Measurements from ENCODE around the gene PLAC9. TPM values are rescaled to one million over a fixed set of nuclear protein-coding genes. Genes with fewer than 3 reads are reported as not detected.

PLAC9 gene
- total RNA-seq, 4 donors from 2014 or later, result 1.7 to 6.6 (median 5.7) TPM; not detected in 1

DNA sequence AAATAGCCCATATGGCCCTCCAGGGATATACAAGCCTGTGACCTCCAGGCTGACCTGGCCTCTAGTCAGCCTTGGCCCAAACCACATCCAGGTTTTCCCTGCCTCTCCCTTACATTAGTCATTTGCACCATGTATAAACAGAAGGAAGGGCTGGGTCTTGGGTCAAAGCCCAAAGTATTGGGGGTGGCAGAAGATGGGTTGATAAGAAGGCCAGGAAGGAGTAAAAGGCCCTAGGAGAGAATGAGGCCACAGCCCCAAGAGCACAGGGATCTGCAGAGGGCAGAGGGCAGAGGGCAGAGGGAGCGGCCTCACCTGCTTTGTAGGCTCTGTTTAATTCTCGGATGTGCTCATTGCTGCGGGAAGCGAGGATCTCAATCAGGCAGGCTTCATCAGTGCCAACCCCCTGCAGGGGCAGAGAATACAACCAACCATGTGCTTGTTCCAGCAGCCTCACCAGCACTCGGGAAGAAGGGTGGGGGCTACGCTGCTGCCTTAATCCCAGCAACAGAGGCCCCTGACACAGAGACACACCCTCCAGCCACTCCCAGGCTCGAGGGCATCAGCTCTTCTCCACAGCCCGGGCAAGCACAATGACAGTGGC, 31.3 kb downstream of the PLAC9 start:
- in situ Hi-C loops (cut with MboI; ENCODE audit: low pct_ligation_motif_present in 1 of 4, low pct_unique_long_range_greater_than_20kb in 1 of 4, low sequenced_read_pairs in 3 of 4), result no loop called here
- DNase-seq, result peak; percentile 76
- peaks cover 0 to 28% (median 13%) of the 10 kb centered on the region in 4 donors for H3K36me3 ChIP-seq
- intact Hi-C loops (cut with DNase I; ENCODE audit: low total_unique reads), result no loop called here
- no peak overlapping the region for H3K4me3 ChIP-seq
- H3K27me3 ChIP-seq, result no peaks in the 10 kb centered on the region
- H3K27ac ChIP-seq, result peak overlapping the region; percentile 66 to 75 (median 68)
- TF ChIP-seq POLR2A (IDR thresholded peaks at IDR 0.05) (no peak), EP300 (IDR thresholded peaks at IDR 0.05; ENCODE audit: low read depth) (no peak), POLR2AphosphoS5 (IDR thresholded peaks at IDR 0.05) (peak in 1 of 3 donors; percentile 35)
- TF ChIP-seq, protein P1, sequence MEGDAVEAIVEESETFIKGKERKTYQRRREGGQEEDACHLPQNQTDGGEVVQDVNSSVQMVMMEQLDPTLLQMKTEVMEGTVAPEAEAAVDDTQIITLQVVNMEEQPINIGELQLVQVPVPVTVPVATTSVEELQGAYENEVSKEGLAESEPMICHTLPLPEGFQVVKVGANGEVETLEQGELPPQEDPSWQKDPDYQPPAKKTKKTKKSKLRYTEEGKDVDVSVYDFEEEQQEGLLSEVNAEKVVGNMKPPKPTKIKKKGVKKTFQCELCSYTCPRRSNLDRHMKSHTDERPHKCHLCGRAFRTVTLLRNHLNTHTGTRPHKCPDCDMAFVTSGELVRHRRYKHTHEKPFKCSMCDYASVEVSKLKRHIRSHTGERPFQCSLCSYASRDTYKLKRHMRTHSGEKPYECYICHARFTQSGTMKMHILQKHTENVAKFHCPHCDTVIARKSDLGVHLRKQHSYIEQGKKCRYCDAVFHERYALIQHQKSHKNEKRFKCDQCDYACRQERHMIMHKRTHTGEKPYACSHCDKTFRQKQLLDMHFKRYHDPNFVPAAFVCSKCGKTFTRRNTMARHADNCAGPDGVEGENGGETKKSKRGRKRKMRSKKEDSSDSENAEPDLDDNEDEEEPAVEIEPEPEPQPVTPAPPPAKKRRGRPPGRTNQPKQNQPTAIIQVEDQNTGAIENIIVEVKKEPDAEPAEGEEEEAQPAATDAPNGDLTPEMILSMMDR (IDR thresholded peaks at IDR 0.05), result no peak
- peaks cover 17 to 56% (median 20%) of the 10 kb centered on the region in 4 donors for H3K4me1 ChIP-seq
- 47% methylated on average over 7 of the region's 8 CpGs; no CpG with 5 or more reads in 1 of the 2 donors for WGBS, 2 donors (ENCODE audit: low coverage in 1 of 2)
- H3K9me3 ChIP-seq, result no peaks in the 10 kb centered on the region

DNA sequence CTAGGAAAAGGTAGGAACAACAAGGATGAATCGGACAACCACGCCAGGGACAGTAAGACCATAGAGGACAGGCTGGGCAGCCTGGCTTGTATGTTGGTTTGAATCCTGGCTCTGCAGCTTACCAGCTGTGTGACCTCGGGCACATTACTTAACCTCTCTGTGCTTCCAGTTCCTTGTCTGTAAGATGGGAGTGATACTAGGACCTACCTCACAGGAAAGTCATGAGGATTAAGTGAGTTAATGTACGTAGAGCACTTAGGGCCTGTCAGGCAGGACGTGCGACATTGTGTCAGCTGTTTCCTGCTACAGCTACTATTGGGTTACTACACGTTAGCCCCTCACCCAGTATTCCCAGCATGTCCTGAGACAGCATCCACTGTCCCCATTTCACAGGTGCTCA, 32.1 kb downstream of the PLAC9 start:
- in situ Hi-C loops (cut with MboI; ENCODE audit: low pct_ligation_motif_present in 1 of 4, low pct_unique_long_range_greater_than_20kb in 1 of 4, low sequenced_read_pairs in 3 of 4), result no loop called here
- DNase-seq, result no peak
- H3K9me3 ChIP-seq, result no peaks in the 10 kb centered on the region
- peaks cover 0 to 28% (median 13%) of the 10 kb centered on the region in 4 donors for H3K36me3 ChIP-seq
- H3K4me3 ChIP-seq, result no peak overlapping the region
- TF ChIP-seq POLR2AphosphoS5 (IDR thresholded peaks at IDR 0.05), result no peak
- TF ChIP-seq, protein P1 (IDR thresholded peaks at IDR 0.05), result no peak
- no peak for TF ChIP-seq POLR2A (IDR thresholded peaks at IDR 0.05)
- no peak for TF ChIP-seq EP300 (IDR thresholded peaks at IDR 0.05; ENCODE audit: low read depth)
- H3K4me1 ChIP-seq, result peaks cover 18 to 56% (median 23%) of the 10 kb centered on the region in 4 donors
- intact Hi-C loops (cut with DNase I; ENCODE audit: low total_unique reads), result no loop called here
- WGBS, 2 donors (ENCODE audit: low coverage in 1 of 2), result 95 to 96% methylated on average over 3 to 7 of the region's 7 CpGs
- H3K27me3 ChIP-seq, result no peaks in the 10 kb centered on the region
- H3K27ac ChIP-seq, result peak overlapping the region; percentile 66 to 75 (median 68)

DNA sequence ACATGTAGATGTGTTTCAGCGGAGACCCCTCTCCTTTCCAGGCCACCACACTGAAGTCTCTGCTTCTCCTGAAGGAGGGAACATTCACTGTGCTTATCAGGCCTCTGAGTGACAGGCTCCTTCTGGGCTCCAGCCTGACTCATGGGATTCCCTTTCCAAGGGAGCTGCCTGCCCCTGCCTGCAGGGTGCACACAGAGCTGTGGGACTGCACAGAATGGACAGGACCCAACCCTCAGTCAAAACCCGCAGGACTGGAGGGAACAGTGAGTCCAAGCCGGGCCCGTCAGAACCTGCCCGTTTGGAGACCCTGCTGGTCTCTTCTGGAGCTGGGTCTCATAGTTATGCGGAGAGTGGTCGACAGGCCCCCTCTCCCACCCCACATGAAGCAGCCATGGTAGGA, 32.6 kb downstream of the PLAC9 start:
- intact Hi-C loops (cut with DNase I; ENCODE audit: low total_unique reads) (no loop called here), in situ Hi-C loops (cut with MboI; ENCODE audit: low pct_ligation_motif_present in 1 of 4, low pct_unique_long_range_greater_than_20kb in 1 of 4, low sequenced_read_pairs in 3 of 4) (no loop called here)
- 95% methylated on average over 7 of the region's 7 CpGs; no CpG with 5 or more reads in 1 of the 2 donors for WGBS, 2 donors (ENCODE audit: low coverage in 1 of 2)
- DNase-seq, result no peak
- H3K4me3 ChIP-seq, result no peak overlapping the region
- H3K27me3 ChIP-seq, result no peaks in the 10 kb centered on the region
- no peak for TF ChIP-seq EP300 (IDR thresholded peaks at IDR 0.05; ENCODE audit: low read depth)
- no peak for TF ChIP-seq POLR2AphosphoS5 (IDR thresholded peaks at IDR 0.05)
- no peak for TF ChIP-seq POLR2A (IDR thresholded peaks at IDR 0.05)
- TF ChIP-seq, protein P1 (IDR thresholded peaks at IDR 0.05), result no peak
- peaks cover 0 to 28% (median 13%) of the 10 kb centered on the region in 4 donors for H3K36me3 ChIP-seq
- no peaks in the 10 kb centered on the region for H3K9me3 ChIP-seq
- peaks cover 23 to 60% (median 27%) of the 10 kb centered on the region in 4 donors for H3K4me1 ChIP-seq
- peak overlapping the region; percentile 66 to 75 (median 68) for H3K27ac ChIP-seq

DNA sequence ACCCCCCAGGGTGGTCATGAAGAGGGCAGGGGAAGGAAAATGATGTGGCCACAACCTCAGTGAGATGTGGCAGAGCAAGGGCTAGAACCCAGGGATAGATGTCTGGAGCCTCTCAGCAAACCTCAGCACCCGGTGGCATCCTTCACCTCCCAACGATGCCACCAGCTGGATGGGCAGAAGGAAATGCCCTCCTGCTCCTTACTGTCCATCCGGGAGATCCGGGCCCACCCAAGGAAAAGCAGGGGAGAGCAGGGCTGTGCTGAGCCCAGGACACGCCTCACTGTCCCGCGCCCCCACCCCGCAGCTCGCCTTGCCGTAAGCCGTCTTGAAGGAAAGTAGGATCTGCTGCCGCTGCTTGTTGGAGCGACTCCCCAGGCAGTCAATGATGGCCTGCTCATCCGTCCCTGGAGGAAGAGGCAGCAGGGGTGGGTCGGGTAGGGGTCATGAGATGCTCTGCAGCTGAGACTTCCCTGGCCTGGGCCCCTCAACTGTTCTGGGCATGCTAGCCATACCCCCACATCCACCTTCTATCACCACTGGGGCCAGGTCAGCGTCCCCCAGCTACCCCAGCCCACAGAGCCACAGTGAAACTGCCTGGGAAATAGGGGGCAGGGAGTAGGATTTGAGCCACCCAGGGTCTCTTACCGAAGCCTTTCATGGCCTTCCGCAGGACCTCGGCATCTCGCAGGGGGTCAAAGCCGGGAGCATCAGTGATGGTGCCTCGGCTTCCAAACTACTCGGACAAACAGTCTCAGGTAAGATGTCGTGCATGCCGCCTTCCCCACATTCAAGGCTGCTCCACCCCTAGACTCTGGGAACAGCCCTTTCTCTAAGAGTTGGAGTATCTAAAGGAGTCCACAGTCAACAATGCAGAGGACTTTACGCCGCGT, 34.3 kb downstream of the PLAC9 start:
- H3K27ac ChIP-seq, result peak overlapping the region; percentile 18 to 75 (median 66)
- no peak overlapping the region for H3K4me3 ChIP-seq
- TF ChIP-seq, protein P1 (IDR thresholded peaks at IDR 0.05), result no peak
- TF ChIP-seq POLR2AphosphoS5 (IDR thresholded peaks at IDR 0.05), result no peak
- no peak for TF ChIP-seq EP300 (IDR thresholded peaks at IDR 0.05; ENCODE audit: low read depth)
- no peak for TF ChIP-seq POLR2A (IDR thresholded peaks at IDR 0.05)
- peaks cover 0 to 25% (median 12%) of the 10 kb centered on the region in 4 donors for H3K36me3 ChIP-seq
- WGBS, 2 donors (ENCODE audit: low coverage in 1 of 2), result 90 to 92% methylated on average over 4 to 28 of the region's 28 CpGs
- no peaks in the 10 kb centered on the region for H3K27me3 ChIP-seq
- no peaks in the 10 kb centered on the region for H3K9me3 ChIP-seq
- no peak for DNase-seq
- H3K4me1 ChIP-seq, result peaks cover 30 to 76% (median 42%) of the 10 kb centered on the region in 4 donors
- intact Hi-C loops (cut with DNase I; ENCODE audit: low total_unique reads) (no loop called here), in situ Hi-C loops (cut with MboI; ENCODE audit: low pct_ligation_motif_present in 1 of 4, low pct_unique_long_range_greater_than_20kb in 1 of 4, low sequenced_read_pairs in 3 of 4) (no loop called here)

Data from transverse colon (tissue), 4 donors.